T1000 (cell line): Measurements from ENCODE around the gene TMEM270.
"Not testable (repeated sequence)": the region's sequence is repeated elsewhere in the genome, so short reads cannot be mapped to it uniquely, and the experiment has no call there.

Experiments
- DNase-seq: peaks from one replicate; lab custom pipeline; 2025; ENCODE audit warnings: mixed read lengths; lab: John Stamatoyannopoulos, UW

TMEM270 gene

DNA sequence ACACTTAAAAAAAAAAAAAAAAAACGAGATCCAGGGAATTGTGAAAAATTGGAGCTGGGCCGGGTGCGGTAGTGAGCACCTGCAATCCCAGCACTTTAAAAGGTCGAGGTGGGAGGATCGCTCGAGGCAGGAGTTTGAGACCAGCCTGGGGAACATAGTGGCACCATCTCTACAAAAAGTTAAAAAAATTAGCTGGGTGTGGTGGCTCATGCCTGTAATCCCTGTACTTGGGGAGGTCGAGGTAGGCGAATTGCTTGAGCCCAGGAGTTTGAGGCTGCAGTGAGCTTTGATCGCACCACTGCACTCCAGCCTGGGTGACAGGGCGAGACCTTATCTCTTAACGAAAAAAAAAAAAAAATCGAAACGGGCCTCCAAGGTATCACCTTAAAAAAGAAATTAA lies 28.2 kb upstream of the TMEM270 start:
- DNase-seq = no peak

DNA sequence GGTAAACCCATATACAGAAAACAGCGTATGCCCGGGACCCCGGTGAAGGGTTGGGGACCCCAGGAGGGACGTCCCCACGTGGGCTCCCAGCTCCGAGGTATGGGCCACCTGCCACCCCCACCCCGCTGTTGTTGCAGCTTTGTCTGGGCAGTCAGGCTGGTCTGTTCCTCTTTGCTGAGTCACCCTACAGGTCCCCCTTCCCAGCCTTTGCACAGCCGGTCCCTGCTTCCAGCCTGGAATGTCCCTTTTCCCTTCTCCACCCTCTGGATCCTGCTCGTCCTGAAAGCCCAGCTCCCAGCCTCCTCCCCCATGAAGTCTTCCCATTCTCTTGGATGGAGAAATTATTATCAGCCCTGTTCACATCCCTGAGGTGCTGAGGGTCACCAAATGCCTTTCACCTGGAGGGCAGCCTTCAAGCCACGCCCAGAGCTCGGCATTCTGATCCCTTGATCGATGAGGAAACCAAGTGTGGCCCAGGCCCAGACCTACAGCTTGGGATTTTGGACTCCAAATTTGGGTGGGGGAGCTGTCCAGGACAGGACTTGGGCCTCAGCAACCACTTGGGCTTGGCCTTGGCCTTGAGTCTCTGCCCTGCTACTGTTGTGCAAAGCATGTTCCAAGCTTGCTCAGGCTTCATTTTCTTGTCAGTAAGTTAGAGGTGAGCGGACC lies 27.6 kb upstream of the TMEM270 start:
- DNase-seq = no peak

DNA sequence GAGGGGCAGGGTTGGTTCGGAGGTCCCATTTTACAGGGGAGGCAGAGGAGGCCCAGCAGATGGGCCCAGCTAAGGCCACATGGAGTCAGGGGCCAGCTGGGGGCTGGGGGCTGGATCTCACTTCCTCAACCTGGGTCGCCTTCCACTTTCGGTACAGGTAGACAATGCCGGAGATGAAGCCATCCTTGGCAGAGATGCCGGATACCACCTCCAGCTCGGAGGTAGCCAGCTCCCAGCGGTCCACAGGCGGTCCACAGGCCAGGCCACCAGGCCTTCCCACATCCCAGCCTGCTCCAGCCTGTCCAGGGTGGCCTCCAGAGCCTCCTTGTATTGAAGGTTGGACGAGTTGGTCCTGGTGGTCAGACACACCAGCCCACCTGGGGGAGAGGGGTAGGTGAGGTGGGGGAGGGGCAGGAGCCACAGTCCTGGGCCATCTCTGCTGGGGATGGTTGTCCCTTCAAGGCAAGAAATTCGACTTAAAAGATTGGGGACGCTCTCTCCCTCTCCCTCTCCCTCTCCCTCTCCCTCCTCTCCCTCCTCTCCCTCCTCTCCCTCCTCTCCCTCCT lies 26.2 kb upstream of the TMEM270 start:
- DNase-seq = no peak

DNA sequence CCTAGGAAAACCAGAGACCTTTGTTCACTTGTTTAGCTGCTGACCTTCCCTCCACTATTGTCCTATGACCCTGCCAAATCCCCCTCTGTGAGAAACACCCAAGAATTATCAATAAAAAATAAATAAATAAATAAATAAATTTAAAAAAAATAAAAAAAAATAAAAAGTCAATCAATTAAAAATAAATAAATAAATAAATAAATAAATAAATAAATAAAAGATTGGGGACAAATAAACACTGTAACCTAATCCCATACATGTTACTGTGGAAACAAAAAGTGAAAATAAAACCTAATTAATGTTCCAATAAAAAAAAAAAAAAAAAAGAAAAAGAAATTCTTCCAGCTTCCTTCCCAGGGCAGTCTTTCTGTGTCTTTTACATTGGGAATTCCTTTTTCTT lies 23.8 kb upstream of the TMEM270 start:
- not testable (repeated sequence) for DNase-seq

DNA sequence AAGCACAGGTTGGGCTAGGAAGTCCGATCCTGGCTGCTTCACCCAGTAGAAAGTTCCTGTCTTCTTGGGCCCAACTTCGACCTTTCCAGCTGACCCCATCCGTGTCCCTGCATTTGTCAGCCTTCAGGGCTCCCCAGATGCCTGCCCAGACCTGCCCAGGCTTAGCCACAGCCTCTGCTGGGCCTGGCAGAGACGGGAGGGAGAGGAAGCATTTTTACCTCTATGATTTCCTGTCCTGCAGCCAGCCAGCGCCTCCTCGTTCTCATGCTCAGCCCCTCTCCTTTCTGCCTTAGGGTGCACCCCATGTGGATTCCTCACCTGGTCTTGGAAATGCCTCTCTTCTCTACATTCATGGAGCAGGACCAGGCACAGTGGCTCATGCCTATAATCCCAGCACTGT lies 22.3 kb upstream of the TMEM270 start:
- no peak for DNase-seq

DNA sequence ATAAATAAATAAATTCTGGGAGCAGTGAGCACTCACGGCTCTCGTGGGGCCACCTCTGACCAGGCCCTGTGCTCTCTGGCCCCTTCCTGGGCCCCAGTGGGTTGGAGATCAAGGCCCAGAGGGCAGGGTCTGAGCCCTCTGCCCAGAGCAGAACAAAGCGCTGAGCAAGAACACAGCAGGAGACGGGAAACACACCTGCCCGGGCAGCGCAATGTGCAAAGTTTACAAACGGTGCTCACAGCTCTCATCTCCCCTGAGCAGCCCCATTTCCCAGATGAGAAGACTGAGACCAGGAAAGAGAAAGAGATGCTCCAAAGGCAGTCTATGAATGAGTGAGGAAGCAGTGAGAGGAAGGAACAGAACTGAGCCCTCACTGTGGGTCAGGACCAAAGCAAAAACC lies 21.7 kb upstream of the TMEM270 start:
- DNase-seq = no peak

DNA sequence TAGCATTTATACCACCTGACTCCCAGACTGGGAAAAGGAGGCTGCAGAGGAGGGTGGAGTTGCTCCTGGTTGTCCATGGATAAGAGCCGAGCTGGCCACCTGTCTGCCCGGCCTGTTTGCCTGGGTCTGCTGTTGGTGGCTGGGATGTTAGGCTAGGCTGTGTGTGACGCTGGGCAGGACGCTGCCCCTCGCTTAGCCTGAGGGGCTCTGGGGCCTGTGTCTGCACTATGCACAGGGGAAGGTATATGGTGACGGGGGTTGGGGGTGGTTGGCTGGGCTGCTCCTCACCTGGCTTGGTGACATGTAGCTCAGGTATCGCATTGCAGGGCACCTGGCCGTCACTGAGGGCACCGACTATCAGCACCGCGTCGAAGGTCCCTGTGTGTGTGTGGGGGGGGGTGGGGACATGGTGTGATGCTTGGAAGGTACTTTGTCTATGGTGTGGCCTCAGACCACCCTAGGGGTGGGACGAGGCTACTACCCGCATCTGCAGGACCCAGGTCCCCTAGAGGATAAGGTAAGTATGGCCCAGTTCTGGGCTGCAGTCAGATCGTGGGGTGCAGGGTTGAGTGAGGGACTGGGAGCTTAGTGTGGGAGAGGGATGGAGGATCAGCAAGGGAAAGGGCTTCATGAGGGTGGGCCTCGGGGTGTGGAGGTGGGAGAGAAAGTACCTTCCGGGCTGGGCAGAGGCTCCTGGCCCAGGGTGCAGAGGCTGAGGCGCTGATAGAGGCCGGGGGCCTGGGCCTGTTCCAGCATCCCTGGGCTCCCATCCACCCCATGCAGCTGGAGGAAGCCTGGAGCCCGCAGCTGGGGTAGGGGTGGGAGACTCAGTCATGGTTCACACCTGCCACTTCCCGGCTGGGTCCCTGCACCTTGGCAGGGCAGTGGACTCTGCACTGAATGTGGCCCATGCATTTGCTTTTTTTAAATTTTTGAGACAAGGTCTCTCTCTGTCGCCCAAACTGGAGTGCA lies 20.9 kb upstream of the TMEM270 start:
- DNase-seq = no peak

DNA sequence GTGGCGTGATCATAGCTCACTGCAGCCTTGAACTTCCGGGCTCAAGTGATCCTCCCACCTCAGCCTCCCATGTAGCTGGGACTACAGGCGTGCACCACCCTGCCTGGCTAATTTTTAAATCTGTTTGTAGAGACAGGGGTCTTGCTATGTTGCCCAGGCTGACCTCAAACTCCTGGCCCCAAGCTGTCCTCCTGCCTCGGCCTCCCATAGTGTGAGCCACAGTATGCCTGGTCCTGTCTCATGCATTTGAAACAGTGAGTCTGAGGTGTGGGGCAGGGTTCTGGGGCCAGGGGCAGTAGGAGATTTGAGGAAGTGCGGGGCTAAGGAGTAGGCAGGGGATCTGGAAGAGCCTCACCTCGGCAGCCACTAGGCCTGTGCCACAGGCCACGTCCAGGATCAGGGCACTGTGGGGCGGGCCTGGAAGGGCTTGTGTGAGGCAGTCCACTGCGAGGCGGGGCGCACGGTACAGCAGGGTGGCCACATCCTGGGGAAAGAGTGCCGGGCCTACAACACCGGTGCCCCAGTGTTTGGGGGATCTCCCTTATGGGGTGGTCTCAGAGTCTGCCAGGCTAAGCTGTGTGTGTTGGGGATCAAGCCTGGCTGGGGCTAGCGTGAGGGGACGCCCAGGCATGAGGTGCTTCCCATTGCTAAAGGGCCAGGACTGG lies 20.1 kb upstream of the TMEM270 start:
- DNase-seq = no peak

DNA sequence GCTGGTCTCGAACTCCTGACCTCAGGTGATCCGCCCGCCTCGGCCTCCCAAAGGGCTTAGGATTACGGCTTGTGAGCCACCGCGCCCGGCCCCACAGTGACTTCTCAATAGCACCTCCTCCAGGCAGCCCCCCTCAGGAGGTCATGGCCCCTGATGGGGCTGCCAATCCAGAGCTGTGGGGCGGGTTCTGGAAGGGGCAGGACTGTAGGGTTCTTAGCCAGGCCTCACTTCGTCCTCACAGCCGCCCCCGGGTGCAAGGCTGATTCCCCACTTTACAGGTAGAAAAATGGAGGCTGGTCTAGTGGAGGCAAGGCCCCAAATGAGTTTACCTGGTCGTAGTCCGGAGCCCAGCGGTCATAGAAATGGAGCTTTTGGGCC lies 19.3 kb upstream of the TMEM270 start:
- no peak for DNase-seq

DNA sequence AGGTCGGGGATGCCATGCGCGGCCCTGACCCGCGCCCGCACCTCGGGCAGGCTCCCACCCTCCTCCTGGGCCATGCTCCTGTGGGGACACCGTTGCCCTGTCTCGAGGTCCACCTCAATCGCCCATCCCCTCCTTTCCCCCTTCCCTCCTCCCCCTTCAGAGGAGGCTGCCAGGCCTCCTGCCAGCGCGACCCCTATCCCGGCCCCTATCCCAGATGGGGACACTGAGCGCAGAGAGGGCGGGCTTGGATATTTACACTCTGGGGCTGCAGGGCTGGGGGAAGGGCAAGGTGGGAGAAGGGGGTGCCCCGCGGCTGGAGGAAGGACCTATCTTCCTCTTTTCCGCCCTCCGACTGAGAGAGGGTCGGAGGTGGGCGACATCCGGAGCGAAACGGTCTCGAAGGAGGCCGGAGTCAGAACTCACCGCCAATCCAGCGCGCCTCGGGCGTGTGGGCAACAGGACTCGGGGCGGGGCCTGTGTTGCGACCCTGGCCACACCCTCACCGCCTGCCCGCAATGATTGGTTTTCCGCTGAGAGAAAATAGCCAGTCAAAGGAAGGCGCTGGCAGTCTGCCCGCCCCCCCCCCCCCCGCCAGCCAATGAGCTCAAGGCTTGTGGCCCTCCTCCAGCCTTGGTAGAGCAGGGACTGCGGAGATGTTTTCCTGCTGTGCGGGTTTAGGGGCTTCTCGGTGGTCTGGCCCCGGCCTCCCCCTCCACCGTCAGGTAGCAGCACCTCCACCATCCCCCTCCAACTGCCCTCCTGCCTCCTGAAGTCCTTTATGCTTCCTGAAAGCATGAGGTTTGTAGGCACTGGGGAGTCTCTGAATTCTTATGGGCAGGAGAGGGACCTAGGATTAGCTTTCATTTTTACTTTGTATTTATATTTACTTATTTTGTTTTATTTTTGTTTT lies 18.6 kb upstream of the TMEM270 start, which contains the start of gene METTL27:
METTL27 (minus strand) TSS at position 450 of the 910 bp plus-strand sequence; CDS start at position 74, 376 bp downstream.
- DNase-seq = peak; percentile 81

DNA sequence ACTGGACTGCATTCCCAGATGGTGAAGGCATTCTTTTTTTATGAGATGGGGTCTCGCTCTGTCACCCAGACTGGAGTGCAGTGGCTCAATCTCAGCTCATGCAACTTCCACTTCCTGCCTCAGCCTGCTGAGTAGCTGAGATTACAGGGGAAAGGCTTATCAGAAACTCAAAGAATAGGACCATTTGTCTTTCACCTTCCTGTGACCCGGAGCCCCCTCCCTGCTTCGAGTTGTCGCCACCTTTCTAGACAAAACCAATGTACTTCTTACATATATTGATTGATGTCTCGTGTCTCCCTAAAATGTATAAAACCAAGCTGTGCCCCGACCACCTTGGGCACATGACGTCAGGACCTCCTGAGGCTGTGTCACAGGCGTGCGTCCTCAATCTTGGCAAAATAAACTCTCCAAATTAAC lies 16.8 kb upstream of the TMEM270 start:
- DNase-seq = no peak

DNA sequence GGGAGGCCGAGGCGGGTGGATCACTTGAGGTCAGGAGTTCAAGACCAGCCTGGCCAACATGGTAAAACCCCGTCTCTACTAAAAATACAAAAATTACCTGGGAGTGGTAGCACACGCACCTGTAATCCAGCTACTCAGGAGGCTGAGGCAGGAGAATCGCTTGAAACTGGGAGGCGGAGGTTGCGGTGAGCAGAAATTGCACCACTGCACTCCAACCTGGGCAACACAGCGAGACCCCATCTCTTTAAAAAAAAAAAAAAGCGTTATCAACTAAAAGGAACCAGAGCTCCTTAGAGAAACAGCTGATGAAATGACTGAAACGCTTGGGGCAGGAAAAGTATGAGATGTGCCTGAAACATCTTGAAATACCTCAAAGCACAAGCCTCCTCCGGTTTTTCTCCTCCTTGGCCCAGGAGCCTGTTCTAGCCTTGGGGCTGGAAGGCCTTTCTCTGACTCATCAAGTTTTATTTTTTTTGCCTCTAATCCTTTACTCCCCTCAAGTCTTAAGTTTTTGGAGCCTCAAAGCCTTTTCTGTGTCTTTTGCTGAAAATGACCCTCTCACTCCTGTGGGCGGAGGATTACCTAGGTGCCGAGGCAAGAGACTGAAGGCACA lies 16.0 kb upstream of the TMEM270 start:
- no peak for DNase-seq

DNA sequence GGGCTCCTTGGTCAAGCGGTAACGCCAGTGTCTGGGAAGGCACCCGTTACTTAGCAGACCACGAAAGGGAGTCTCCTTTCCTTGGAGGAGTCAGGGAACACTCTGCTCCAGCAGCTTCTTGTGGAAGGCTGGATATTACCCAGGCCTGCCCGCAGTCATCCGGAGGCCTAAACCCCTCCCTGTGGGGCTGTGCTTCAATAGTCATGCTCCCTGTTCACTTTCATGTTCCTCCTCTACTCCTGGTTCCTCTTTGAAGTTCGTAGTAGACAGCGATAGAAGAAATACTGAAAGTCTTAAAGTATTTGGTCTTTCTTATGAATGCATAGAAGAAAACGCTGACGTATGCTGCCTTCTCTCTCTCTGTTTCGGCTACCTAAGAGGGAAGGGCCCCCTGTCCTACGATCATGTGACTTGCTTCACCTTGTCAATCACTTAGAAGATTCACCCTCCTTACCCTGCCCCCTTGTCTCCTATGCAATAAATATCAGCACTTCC lies 15.2 kb upstream of the TMEM270 start:
- not testable (repeated sequence) for DNase-seq

DNA sequence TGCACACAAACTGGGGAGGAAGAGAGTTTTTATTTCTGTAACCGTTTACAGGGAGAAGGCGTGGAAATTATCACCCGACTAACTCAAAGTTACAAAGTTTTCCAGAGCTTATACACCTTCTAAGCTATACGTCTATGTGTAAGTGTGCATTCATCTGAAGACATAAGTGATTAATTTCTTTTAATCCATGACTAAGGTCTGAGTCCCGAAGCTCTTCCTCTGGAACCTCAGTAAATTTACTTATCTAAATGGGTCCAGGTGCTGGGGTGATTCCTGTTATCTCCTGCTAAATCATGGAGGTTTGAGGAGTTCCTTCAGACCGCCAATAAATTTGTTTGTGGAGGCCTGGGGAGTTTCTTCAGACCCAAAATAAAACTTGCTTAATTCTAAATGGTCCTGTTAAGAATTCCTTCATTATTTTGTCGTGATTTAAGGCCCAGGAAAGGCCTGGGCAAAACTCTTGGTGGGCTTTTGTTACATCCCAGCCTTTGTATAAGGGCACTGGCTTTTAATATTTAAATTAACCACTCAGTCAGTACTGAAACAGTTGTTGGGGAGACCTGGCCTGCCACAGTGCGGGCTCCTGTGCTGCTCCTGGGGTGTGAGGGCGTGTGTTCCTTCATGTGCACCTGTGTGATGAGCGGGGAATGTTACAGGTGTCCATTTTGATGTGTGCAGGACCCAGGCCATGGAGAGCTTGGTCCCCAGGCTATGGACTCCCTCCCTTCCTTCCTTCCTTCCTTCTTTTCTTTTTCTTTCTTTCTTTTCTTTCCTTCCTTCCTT lies 12.8 kb upstream of the TMEM270 start:
- DNase-seq = no peak

DNA sequence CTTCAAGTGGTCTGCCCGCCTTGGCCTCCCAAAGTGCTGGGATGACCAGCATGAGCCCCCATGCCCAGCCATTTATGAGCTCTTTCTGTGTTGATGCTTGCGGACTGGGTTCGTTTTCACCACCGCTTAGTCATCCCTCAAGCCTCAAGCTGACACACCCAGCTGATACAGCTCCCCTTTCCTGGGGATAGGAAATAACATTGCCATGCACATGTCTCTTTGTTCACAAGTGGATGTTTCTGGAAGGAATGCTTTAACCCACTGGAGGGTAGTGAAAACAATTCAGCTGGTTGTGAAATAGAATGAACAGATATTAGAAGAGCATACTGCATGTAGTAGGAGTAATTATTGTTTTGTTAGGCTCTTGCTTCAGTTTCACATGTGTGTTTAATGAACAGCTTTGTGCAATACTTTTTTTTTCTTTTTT lies 10.2 kb upstream of the TMEM270 start:
- peak; percentile 64 for DNase-seq

DNA sequence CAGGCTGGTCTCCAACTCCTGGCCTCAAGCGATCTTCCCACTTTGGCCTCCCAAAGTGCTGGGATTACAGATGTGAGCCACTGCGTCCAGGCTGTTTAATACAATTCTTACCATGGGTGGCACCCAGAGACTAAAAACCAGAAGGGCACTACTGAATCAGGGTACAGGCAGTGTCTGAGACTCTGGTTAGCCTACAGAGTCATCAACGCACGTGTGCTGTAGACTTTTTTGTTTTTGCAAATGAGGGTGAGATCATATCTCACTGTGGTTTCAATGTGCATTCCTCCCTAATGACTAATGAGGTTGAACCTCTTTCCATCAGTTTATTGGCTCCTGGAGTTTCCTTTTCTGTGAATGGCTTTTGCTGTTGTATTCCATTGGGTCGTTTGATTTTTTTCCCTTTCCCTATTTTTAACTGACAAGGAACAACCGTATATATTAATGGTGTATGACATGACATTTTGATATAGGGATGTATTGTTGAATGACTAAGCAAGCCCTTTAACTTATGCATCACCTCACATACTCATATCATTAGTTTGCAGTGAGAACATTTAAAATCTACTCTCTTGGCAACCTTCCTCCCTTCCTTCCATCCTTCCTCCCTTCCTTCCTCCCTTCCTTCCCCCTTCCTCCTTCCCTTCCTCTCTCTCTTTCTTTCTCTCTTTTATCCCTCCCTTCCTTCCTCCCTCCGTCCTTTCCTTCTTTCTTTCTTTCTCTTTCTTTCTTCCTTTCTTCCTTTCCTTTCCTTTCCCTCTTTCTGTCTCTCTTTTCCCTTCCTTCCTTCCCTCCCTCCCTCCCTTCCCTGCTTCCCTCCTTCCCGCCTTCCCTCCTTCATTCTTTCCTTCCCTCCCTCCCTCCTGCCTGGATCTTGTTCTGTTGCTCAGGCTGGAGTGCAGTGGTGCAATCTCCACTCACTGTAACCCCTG lies 9.3 kb upstream of the TMEM270 start:
- peak; percentile 39 for DNase-seq

DNA sequence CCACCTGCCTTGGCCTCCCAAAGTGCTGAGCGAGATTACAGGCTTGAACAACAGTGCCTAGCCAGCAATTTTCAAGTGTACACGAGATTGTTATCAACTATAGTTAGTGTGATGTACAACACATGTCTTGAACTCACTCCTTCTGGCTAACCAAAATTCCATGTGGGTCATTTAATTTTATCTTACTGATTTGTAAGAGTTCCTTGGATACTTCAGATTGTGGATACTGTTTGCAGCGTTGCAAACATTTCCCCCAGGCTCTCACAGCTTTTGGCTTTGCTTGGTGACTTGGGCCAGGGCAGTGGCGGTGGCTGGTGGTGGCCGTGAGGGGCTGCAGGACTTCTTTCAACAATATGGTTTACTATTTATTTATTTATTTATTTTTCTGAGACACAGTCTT lies 8.5 kb upstream of the TMEM270 start:
- DNase-seq = no peak

DNA sequence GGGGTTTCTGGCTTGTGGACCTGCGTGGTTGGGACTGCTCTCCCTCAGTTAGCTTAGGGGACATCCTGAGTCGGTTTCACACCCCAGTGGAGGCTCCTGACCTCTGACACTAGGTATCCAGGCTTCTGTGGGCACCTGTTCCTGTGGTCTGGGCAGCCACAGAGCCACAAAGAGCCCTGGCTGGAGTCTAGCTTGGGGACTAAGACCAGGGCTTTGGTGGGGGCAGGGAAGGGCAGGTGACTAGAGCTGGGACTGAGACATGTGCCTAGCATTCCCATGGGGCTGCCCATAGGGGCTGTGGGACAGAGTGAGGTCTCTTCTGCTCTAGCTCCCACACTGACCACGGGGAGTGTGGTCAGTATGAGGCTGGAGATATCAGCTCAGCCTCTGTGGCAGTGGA lies 4.0 kb upstream of the TMEM270 start:
- no peak for DNase-seq

DNA sequence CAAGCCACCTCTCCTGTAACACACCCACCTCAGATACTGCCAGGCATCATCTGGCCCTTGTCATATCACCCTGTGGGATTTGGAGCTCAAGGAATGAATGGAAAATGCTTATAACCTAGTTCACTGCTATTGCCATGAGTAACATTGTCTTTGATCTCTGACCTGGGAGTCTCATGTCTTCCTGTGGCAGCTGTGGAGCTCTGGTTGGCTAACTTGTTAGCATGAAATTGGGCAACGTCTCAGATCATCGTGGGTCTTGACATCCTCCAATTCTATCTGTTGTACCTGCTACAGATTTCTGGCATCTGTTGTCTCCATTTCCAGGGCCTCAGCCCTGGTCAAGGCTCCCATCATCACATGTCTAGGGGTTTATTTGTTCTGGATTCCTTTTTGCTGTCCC lies 2.2 kb upstream of the TMEM270 start:
- DNase-seq = no peak
